Lung (tissue), 12 donors: ENCODE data around the gene CD34. TPM values are rescaled to one million over a fixed set of nuclear protein-coding genes. Genes with fewer than 3 reads are reported as not detected.

ENCODE experiments used
- ATAC-seq: fragments of 200-7000 bp; cut with Tn5 transposase; one replicate; pipeline ENCODE4 v1.9.1; 2020; ENCODE audit warnings: moderate number of reproducible peaks; ENCODE audit not compliant: insufficient read depth, low FRiP score
- DNase-seq, 3 donors: peaks; one replicate each; pipeline ENCODE4 v3.0.0-alpha.2; 2013 to 2017
- H3K27ac ChIP-seq, 2 donors: one replicate each; pipeline ENCODE4 v1.5.1; 2013; ENCODE audit warnings: mild to moderate bottlenecking in 2 of 2, moderate library complexity in 2 of 2, control low read depth in 1 of 2, inconsistent platforms in 1 of 2, low read depth in 1 of 2, low read length in 1 of 2
- H3K27me3 ChIP-seq, 3 donors: one replicate each; pipeline ENCODE4 v1.5.1; 2013; ENCODE audit warnings: low read length in 2 of 3; ENCODE audit not compliant: control insufficient read depth in 3 of 3, insufficient read depth in 3 of 3
- H3K36me3 ChIP-seq, 4 donors: one replicate each; pipeline ENCODE4 v1.5.1; 2013; ENCODE audit warnings: low read length in 4 of 4, mild to moderate bottlenecking in 1 of 4, moderate library complexity in 1 of 4; ENCODE audit not compliant: control insufficient read depth in 4 of 4, insufficient read depth in 4 of 4
- H3K4me1 ChIP-seq, 5 donors: one replicate each; pipeline ENCODE4 v1.5.1; 2013; ENCODE audit warnings: low read length in 5 of 5, mild to moderate bottlenecking in 2 of 5, moderate library complexity in 1 of 5; ENCODE audit not compliant: control insufficient read depth in 5 of 5, insufficient read depth in 5 of 5
- H3K4me3 ChIP-seq: one replicate; pipeline ENCODE4 v1.5.1; 2013; ENCODE audit warnings: mild to moderate bottlenecking, control low read depth, moderate library complexity
- H3K9ac ChIP-seq, 2 donors: one replicate each; pipeline ENCODE4 v1.5.1; 2013; ENCODE audit warnings: low read length in 2 of 2, control low read depth in 1 of 2; ENCODE audit not compliant: insufficient read depth in 1 of 2
- H3K9me3 ChIP-seq, 4 donors: one replicate each; pipeline ENCODE4 v1.5.1; 2013; ENCODE audit warnings: low read length in 3 of 4, mild to moderate bottlenecking in 1 of 4, moderate library complexity in 1 of 4; ENCODE audit not compliant: control insufficient read depth in 4 of 4, insufficient read depth in 3 of 4
- WGBS, 2 donors: extraction: QIAGEN DNeasy Blood & Tissue Kit; methylation state at CpG; one replicate each; pipeline ENCODE4 v1.1.7; 2013; 5-methylcytosine and 5-hydroxymethylcytosine counted together
- polyA plus RNA-seq, 2 donors: library from polyadenylated mRNA; stranded (reverse); fragments of 200-250 nt; gene quantifications; one replicate each; pipeline ENCODE4 v1.2.1, GENCODE V29; 2013
- total RNA-seq, 2 donors: library from RNA; depleted of rRNA in 1 of 2; stranded (reverse); fragments of >200 nt in 1 of 2; gene quantifications; one replicate each; pipeline ENCODE4 v1.2.1, GENCODE V29; 2014 to 2021
- TF ChIP-seq, protein P1 (sequence below): IDR thresholded peaks from 2 replicates; pipeline ENCODE4 v1.5.1; 2012; ENCODE audit warnings: mild to moderate bottlenecking; ENCODE audit errors: control extremely low read depth, extremely low read depth
- donor health status: control.
- donor health status: control.
- donor health status: Bipolar disorder and iron deficiency.
- donor health status: healthy.
- donor health status: DM: yes; HTN: yes; CAD: no.

CD34 gene
- total and polyA plus RNA-seq, 4 donors: 23.6 to 81.9 (median 37.1) TPM

DNA sequence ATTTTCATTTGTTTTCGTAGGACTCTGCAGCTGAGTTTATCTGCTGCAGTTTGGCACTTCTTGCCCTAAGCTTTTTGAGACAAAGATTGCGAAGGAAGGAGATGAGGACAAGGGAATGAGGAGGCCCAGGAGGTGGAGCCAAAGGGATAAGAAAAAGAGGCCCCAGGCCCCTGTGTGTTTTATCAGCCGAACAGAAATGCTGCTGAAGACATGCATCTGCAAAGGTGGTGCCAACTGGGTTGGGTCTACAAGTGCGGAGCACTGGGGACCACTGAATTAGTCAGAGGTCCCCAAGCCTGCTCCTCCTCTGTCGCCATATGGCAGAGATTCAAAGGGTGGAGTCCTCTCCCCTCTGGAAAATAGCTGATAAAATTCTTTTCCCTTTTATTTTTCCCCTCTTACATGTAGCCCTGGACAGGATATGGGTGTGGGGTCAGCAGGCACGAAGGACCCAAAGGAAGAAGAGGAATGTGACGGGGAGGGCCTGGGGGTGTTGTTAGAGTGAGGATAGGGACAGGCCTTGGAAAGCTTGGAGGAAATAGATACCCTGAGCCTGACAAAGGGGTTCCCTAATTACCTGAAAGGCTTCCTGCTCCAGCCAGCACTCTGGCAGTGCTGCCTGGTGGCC lies 2.7 kb downstream of the CD34 start:
- 18 to 32% methylated on average over 7 of the region's 7 CpGs for WGBS, 2 donors
- TF ChIP-seq, protein P1, sequence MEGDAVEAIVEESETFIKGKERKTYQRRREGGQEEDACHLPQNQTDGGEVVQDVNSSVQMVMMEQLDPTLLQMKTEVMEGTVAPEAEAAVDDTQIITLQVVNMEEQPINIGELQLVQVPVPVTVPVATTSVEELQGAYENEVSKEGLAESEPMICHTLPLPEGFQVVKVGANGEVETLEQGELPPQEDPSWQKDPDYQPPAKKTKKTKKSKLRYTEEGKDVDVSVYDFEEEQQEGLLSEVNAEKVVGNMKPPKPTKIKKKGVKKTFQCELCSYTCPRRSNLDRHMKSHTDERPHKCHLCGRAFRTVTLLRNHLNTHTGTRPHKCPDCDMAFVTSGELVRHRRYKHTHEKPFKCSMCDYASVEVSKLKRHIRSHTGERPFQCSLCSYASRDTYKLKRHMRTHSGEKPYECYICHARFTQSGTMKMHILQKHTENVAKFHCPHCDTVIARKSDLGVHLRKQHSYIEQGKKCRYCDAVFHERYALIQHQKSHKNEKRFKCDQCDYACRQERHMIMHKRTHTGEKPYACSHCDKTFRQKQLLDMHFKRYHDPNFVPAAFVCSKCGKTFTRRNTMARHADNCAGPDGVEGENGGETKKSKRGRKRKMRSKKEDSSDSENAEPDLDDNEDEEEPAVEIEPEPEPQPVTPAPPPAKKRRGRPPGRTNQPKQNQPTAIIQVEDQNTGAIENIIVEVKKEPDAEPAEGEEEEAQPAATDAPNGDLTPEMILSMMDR: peak; percentile 3
- Histone ChIP-seq H3K9me3 (no peaks in the 10 kb centered on the region), H3K36me3 (no peaks in the 10 kb centered on the region), H3K4me3 (no peak overlapping the region), H3K9ac (no peak overlapping the region), H3K27ac (peak overlapping the region; percentile 57 to 80), H3K27me3 (peaks cover 0 to 8% (median 0%) of the 10 kb centered on the region in 3 donors), H3K4me1 (peaks cover 0 to 21% (median 6%) of the 10 kb centered on the region in 5 donors)
- ATAC-seq (no peak), DNase-seq (peak in 2 of 3 donors; percentile 62 to 80)

DNA sequence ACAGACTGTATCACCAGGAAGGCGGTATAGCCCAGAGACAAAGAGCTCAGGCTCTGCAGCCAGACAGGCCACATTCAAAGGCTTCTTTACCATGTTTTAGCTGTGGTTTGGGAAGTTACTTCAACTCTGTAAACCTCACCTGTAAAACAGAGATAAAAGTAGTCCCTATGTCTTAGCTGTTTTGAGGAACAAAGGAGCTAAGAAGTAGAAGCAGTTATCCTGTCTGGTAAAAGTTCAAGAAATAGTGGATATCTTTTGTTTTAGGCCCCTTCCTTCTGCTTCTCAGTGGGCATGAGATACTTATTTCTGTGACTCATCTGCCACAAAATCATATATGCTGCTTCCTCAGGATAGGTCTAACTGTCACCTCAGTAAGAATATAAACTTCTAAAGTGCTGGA lies 6.5 kb downstream of the CD34 start:
- H3K4me1 ChIP-seq: peaks cover 0 to 15% (median 0%) of the 10 kb centered on the region in 5 donors
- DNase-seq (no peak), ATAC-seq (no peak)
- H3K27ac ChIP-seq: peak overlapping the region in 1 of 2 donors; percentile 56
- no peak overlapping the region for H3K9ac ChIP-seq
- no peaks in the 10 kb centered on the region for H3K9me3 ChIP-seq
- H3K4me3 ChIP-seq: no peak overlapping the region
- H3K27me3 ChIP-seq: no peaks in the 10 kb centered on the region
- TF ChIP-seq, protein P1: no peak
- WGBS, 2 donors: 35 to 77% methylated on average over 1 of the region's 1 CpG
- no peaks in the 10 kb centered on the region for H3K36me3 ChIP-seq

DNA sequence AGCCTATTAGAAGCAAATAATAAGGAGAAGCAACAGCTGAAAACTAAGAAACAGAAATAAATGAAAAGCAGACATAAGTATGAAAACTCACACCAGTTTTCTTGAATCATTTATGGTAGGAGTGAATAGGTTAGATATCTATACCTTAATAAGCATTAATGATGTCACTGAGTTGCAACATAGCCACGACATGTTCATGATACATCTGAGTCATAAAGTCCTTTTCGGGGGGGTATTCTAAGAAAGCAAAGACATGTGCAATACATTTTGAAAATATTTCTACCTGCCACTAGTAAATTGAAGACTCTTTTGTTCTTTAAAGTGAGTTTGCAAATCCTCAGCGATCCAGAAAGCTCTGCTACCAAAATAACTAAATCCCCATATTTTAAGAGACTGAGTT lies 7.2 kb downstream of the CD34 start:
- TF ChIP-seq, protein P1: no peak
- Histone ChIP-seq H3K27me3 (no peaks in the 10 kb centered on the region), H3K9me3 (no peaks in the 10 kb centered on the region), H3K9ac (no peak overlapping the region), H3K27ac (peak overlapping the region in 1 of 2 donors; percentile 56), H3K4me1 (peaks cover 0 to 15% (median 0%) of the 10 kb centered on the region in 5 donors), H3K36me3 (no peaks in the 10 kb centered on the region), H3K4me3 (no peak overlapping the region)
- WGBS, 2 donors: 51 to 63% methylated on average over 3 of the region's 3 CpGs
- DNase-seq: no peak
- ATAC-seq: no peak

DNA sequence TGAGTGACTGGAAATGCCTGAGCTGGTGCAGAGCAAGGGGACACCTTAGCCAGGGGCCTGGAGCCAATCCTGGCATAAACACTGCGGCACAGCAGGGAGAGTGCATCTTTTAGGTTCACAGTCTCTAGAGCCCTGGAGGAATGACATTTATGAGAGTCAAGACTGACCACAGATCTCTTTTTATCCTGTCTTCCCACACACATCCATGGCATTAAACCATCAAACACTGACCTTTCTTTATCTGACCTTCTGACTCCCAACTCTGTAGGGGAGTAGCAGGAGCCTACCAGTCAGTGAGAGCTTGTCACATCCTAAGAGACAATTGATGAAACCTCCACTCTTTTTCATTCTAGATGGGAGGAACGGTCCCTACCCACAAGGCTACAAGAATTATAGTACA lies 7.9 kb downstream of the CD34 start:
- Histone ChIP-seq H3K36me3 (no peaks in the 10 kb centered on the region), H3K27me3 (no peaks in the 10 kb centered on the region), H3K4me3 (no peak overlapping the region), H3K4me1 (peaks cover 0 to 9% (median 3%) of the 10 kb centered on the region in 5 donors), H3K27ac (no peak overlapping the region), H3K9ac (no peak overlapping the region), H3K9me3 (no peaks in the 10 kb centered on the region)
- TF ChIP-seq, protein P1: no peak
- ATAC-seq: no peak
- WGBS, 2 donors: 69 to 76% methylated on average over 2 of the region's 2 CpGs
- DNase-seq: no peak
